Breast epithelium (tissue), 3 donors: ENCODE results near the gene SPTY2D1.

ENCODE experiments used
- POLR2A ChIP-seq: fragments of 450-650 bp; IDR thresholded peaks from one replicate; pipeline ENCODE4 v1.6.1; 2016; ENCODE audit warnings: antibody characterized with exemption, mild to moderate bottlenecking, moderate library complexity
- POLR2AphosphoS5 ChIP-seq, 3 donors: sonication (generic); formaldehyde crosslinking; IDR thresholded peaks; one replicate each; pipeline ENCODE4 v1.6.1; 2017; ENCODE audit warnings: antibody characterized with exemption in 3 of 3
- TF ChIP-seq, protein P1 (sequence below), 3 donors: fragments of 450-650 bp; IDR thresholded peaks; one replicate each; pipeline ENCODE4 v1.5.1; 2016 to 2017; ENCODE audit warnings: antibody characterized with exemption in 3 of 3, mild to moderate bottlenecking in 3 of 3, moderate library complexity in 3 of 3

DNA sequence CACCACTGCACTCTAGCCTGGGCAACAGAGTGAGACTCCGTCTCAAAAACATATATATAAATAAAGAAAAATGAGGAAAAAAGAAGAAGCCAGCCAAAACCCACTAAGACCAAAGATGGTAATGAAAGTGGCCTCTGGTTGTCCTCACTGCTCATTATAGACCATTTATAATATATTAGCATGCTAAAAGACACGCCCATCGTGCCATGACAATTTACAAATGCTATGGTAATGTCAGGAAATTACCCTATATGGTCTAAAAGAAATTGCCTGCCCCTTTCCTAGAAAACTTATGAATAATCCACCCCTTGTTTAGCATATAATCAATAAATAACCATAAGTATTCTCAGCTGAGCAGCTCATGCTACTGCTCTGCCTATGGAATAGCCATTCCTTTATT lies 48.3 kb upstream of the SPTY2D1 start:
- TF ChIP-seq, protein P1, sequence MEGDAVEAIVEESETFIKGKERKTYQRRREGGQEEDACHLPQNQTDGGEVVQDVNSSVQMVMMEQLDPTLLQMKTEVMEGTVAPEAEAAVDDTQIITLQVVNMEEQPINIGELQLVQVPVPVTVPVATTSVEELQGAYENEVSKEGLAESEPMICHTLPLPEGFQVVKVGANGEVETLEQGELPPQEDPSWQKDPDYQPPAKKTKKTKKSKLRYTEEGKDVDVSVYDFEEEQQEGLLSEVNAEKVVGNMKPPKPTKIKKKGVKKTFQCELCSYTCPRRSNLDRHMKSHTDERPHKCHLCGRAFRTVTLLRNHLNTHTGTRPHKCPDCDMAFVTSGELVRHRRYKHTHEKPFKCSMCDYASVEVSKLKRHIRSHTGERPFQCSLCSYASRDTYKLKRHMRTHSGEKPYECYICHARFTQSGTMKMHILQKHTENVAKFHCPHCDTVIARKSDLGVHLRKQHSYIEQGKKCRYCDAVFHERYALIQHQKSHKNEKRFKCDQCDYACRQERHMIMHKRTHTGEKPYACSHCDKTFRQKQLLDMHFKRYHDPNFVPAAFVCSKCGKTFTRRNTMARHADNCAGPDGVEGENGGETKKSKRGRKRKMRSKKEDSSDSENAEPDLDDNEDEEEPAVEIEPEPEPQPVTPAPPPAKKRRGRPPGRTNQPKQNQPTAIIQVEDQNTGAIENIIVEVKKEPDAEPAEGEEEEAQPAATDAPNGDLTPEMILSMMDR (IDR thresholded peaks at IDR 0.05), result no peak
- TF ChIP-seq POLR2A (no peak), POLR2AphosphoS5 (IDR thresholded peaks at IDR 0.05) (no peak)
